HepG2 (cell line): Measurements from ENCODE around the gene ADIPOR2. TPM values are rescaled to one million over a fixed set of nuclear protein-coding genes. Genes with fewer than 3 reads are reported as not detected.

ENCODE experiments used
- ATAC-seq: fragments of 200-7000 bp; cut with Tn5 transposase; 3 replicates; pipeline ENCODE4 v1.9.1; 2020; ENCODE audit warnings: mild to moderate bottlenecking, moderate library complexity
- BruUV-seq: library from RNA; stranded (reverse); fragments of 400-500 nt; replicated peaks from 2 replicates; lab custom pipeline; 2021; lab: Mats Ljungman, UMichigan
- CTCF ChIA-PET: fragments of 300-600 bp; formaldehyde crosslinking; extraction: SDS; loops from one replicate; lab custom pipeline; 2021; ENCODE audit warnings: low total read pairs, inconsistent platforms, low intra/inter-chr PET ratio; lab: Yijun Ruan, JAX
- POLR2A ChIA-PET: fragments of 350-600 bp; sonication (Branson Sonifier 250); formaldehyde crosslinking; loops from one replicate; lab custom pipeline; 2020; ENCODE audit warnings: antibody characterized with exemption, inconsistent platforms; lab: Yijun Ruan, JAX
- DNase-seq: peaks from one replicate; pipeline ENCODE4 v3.0.0-alpha.2; 2015; ENCODE audit warnings: low spot score
- FAIRE-seq: peaks from 3 replicates; lab custom pipeline; 2011; peaks lifted over from hg19 to GRCh38; lab: Jason Lieb, UNC
- H2AFZ ChIP-seq: one replicate; pipeline ENCODE4 v1.6.1; 2011; ENCODE audit warnings: low read length, inconsistent platforms
- H3K27ac ChIP-seq: fragments of 300-600 bp; 3 replicates; pipeline ENCODE4 v1.8.0; 2011; ENCODE audit warnings: mixed run types, mild to moderate bottlenecking, mixed read lengths, low read length, inconsistent platforms; ENCODE audit not compliant: insufficient read depth; ENCODE audit errors: extremely low read length
- H3K27me3 ChIP-seq, 2 experiments: fragments of 200-600 bp in 1 of 2; 2 replicates in 1 of 2; 3 replicates in 1 of 2; pipeline versions ENCODE4 v1.6.0 to v1.8.0; 2011; ENCODE audit warnings: low read length in 2 of 2, mild to moderate bottlenecking in 2 of 2, moderate library complexity in 2 of 2, inconsistent platforms in 1 of 2; ENCODE audit not compliant: insufficient read depth in 2 of 2, control insufficient read depth in 1 of 2
- H3K36me3 ChIP-seq, 2 experiments: fragments of 200-600 bp in 1 of 2; replicated peaks in 1 of 2; 2 replicates in 1 of 2; 3 replicates in 1 of 2; pipeline versions ENCODE4 v1.5.1 to v1.8.0; 2011; ENCODE audit warnings: low read length in 2 of 2, inconsistent platforms in 1 of 2; ENCODE audit not compliant: insufficient read depth in 2 of 2, control insufficient read depth in 1 of 2
- H3K4me1 ChIP-seq: 2 replicates; pipeline ENCODE4 v1.5.1; 2012; ENCODE audit warnings: low read length, inconsistent platforms; ENCODE audit not compliant: insufficient read depth
- H3K4me2 ChIP-seq: 2 replicates; pipeline ENCODE4 v1.6.0; 2011; ENCODE audit warnings: low read depth, low read length, inconsistent platforms
- H3K4me3 ChIP-seq, 3 experiments: fragments of 200-600 bp in 1 of 3; sonication (generic), shearing (Covaris generic) in 1 of 3; replicated peaks in 1 of 3; 2 replicates each; pipeline ENCODE4 v1.5.1; 2011 to 2016; ENCODE audit warnings: low read length in 3 of 3, inconsistent platforms in 2 of 3, low read depth in 2 of 3, mild to moderate bottlenecking in 2 of 3, control low read depth in 1 of 3, mixed read lengths in 1 of 3; ENCODE audit not compliant: insufficient read depth in 1 of 3
- H3K79me2 ChIP-seq: one replicate; pipeline ENCODE4 v1.6.1; 2011; ENCODE audit warnings: low read length, inconsistent platforms; ENCODE audit not compliant: insufficient read depth
- H3K9ac ChIP-seq: 2 replicates; pipeline ENCODE4 v1.6.0; 2011; ENCODE audit warnings: mild to moderate bottlenecking, low read depth, low read length, inconsistent platforms; ENCODE audit not compliant: insufficient read depth
- H3K9me3 ChIP-seq: 2 replicates; pipeline ENCODE4 v1.5.1; 2012; ENCODE audit warnings: mild to moderate bottlenecking, low read length
- H4K20me1 ChIP-seq: 2 replicates; pipeline ENCODE4 v1.6.0; 2011; ENCODE audit warnings: inconsistent platforms, mild to moderate bottlenecking, low read length, moderate library complexity; ENCODE audit not compliant: insufficient read depth
- BHLHE40 ChIP-seq: IDR thresholded peaks from 2 replicates; pipeline ENCODE4 v1.6.1; 2011; ENCODE audit warnings: low read length, improper control_type of control experiment
- KDM2A ChIP-seq: sonication (generic); formaldehyde crosslinking; IDR thresholded peaks from 2 replicates; pipeline ENCODE4 v1.4.0; 2020; ENCODE audit warnings: low read depth, missing genetic modification reagents, borderline replicate concordance
- NR2F1 ChIP-seq, 2 experiments: fragments of 450-650 bp in 1 of 2; formaldehyde crosslinking in 1 of 2; IDR thresholded peaks; 2 replicates each; pipeline versions ENCODE4 v1.5.0 to v1.6.1; 2016 to 2020; ENCODE audit warnings: mild to moderate bottlenecking in 1 of 2, missing compliant biosample characterization in 1 of 2, missing genetic modification reagents in 1 of 2, moderate library complexity in 1 of 2
- PRPF4 ChIP-seq: fragments of 200-400 bp; formaldehyde crosslinking; IDR thresholded peaks from 2 replicates; pipeline ENCODE4 v1.6.1; 2016; ENCODE audit warnings: low read length, low read depth; ENCODE audit not compliant: poor library complexity, severe bottlenecking
- STAT6 ChIP-seq: sonication (generic); formaldehyde crosslinking; IDR thresholded peaks from 2 replicates; pipeline ENCODE4 v1.4.0; 2020; ENCODE audit warnings: missing genetic modification reagents, mild to moderate bottlenecking, borderline replicate concordance
- TCF7 ChIP-seq: sonication (generic); IDR thresholded peaks from 2 replicates; pipeline ENCODE4 v1.6.1; 2016; ENCODE audit warnings: antibody characterized with exemption, low read depth
- TIGD3 ChIP-seq: sonication (generic); formaldehyde crosslinking; IDR thresholded peaks from 2 replicates; pipeline ENCODE4 v1.5.1; 2020; ENCODE audit warnings: mild to moderate bottlenecking, missing genetic modification reagents, borderline replicate concordance
- TP53 ChIP-seq: sonication (generic); formaldehyde crosslinking; conservative IDR thresholded peaks from 2 replicates; pipeline ENCODE4 v1.4.0; 2020; ENCODE audit warnings: missing genetic modification reagents
- ZNF512B ChIP-seq: sonication (generic); formaldehyde crosslinking; IDR thresholded peaks from 2 replicates; pipeline ENCODE4 v1.5.1; 2020; ENCODE audit warnings: missing genetic modification reagents, mild to moderate bottlenecking, borderline replicate concordance
- ZNF597 ChIP-seq: sonication (generic); formaldehyde crosslinking; IDR thresholded peaks from 2 replicates; pipeline ENCODE4 v1.5.0; 2020; ENCODE audit warnings: missing genetic modification reagents
- ZNF75D ChIP-seq: sonication (generic); formaldehyde crosslinking; IDR thresholded peaks from 2 replicates; pipeline ENCODE4 v1.8.1; 2023; ENCODE audit warnings: missing genetic modification reagents, mild to moderate bottlenecking, borderline replicate concordance
- WGBS: methylation state at CpG from one replicate; pipeline ENCODE4 v1.1.6; 2017; ENCODE audit warnings: low lambda C conversion rate; 5-methylcytosine and 5-hydroxymethylcytosine counted together
- in situ Hi-C: cut with HindIII; loops from 2 replicates; pipeline ENCODE4 v1.10.0; 2017; ENCODE audit warnings: low pct_unique_long_range_greater_than_20kb; ENCODE audit not compliant: extremely low pct_ligation_motif_present
- intact Hi-C: fragments of 100-400 bp; cut with micrococcal nuclease; formaldehyde crosslinking; loops from one replicate; pipeline ENCODE4 v1.10.0; 2022; ENCODE audit not compliant: unreplicated experiment
- polyA plus RNA-seq, 8 experiments: library from polyadenylated mRNA; depleted of rRNA in 3 of 8; stranded (reverse) in 7 of 8; unstranded in 1 of 8; fragments of >200 nt; fragmentation: Illumina TruSeq in 4 of 8; extraction: Trizol in 4 of 8; gene quantifications; 2 replicates each; pipeline versions ENCODE4 v1.2.1 to v1.2.3, GENCODE V29; 2011 to 2016; ENCODE audit warnings: low read depth in 4 of 8, missing spikeins in 1 of 8, mixed read lengths in 1 of 8; ENCODE audit not compliant: insufficient read depth in 1 of 8
- total RNA-seq, 5 experiments: library from RNA; depleted of rRNA; stranded (reverse); fragments of >200 nt; fragmentation: Illumina TruSeq; extraction: Trizol; gene quantifications; 2 replicates each; pipeline ENCODE4 v1.2.3, GENCODE V29; 2016; ENCODE audit warnings: low read depth in 1 of 5

ADIPOR2 gene
- total and polyA plus RNA-seq, 2 of the 13 experiments (the other 11 are each of a cell fraction or from before 2014, with no cell fraction given), result 35.2 to 52.2 TPM

GRCh38 chr12:1835211-1836131 lies 144.6 kb downstream of the ADIPOR2 start:
- Histone ChIP-seq H3K36me3 (no peaks in the 10 kb centered on the region), H3K4me1 (peaks cover 56% of the 10 kb centered on the region), H4K20me1 (no peaks in the 10 kb centered on the region), H3K27ac (no peak overlapping the region), H3K27me3 (peaks cover 6 to 44% of the 10 kb centered on the region in 2 experiments; a peak in 4 of 5 replicates), H3K9ac (no peak overlapping the region), H3K4me3 (no peak overlapping the region), H3K9me3 (no peaks in the 10 kb centered on the region), H2AFZ (no peak overlapping the region), H3K4me2 (no peak overlapping the region), H3K79me2 (no peaks in the 10 kb centered on the region)
- ChIA-PET POLR2A (no interaction called here), CTCF (no interaction called here)
- WGBS, result 82% methylated on average over 11 of the region's 22 CpGs
- ATAC-seq, result no peak
- intact Hi-C loops (no loop called here), in situ Hi-C loops (no loop called here)
- no peak for FAIRE-seq
- BruUV-seq, result no TSS peak
- no peak for DNase-seq
- TF ChIP-seq ZNF512B (CRISPR knock-in tag) (no peak), PRPF4 (no peak), TCF7 (no peak), BHLHE40 (no peak), ZNF597 (no peak), KDM2A (no peak), TIGD3 (CRISPR knock-in tag) (no peak), NR2F1 (CRISPR knock-in tag; IDR thresholded peaks at IDR 0.05) (no peak), STAT6 (CRISPR knock-in tag) (no peak), TP53 (no peak), ZNF75D (CRISPR knock-in tag) (no peak)
